NCI-H1092 treated with DMSO at 0.1 percent for 48 hours (cell line): Measurements from ENCODE around the gene CEP164.
A peak's percentile ranks its signal among the peaks of the same experiment; 100 is the strongest.
"Not testable (repeated sequence)": the region's sequence is repeated elsewhere in the genome, so short reads cannot be mapped to it uniquely, and the experiment has no call there.

Source experiments
- DNase-seq: peaks from one replicate; lab custom pipeline; 2025; lab: John Stamatoyannopoulos, UW

Gene CEP164

DNA sequence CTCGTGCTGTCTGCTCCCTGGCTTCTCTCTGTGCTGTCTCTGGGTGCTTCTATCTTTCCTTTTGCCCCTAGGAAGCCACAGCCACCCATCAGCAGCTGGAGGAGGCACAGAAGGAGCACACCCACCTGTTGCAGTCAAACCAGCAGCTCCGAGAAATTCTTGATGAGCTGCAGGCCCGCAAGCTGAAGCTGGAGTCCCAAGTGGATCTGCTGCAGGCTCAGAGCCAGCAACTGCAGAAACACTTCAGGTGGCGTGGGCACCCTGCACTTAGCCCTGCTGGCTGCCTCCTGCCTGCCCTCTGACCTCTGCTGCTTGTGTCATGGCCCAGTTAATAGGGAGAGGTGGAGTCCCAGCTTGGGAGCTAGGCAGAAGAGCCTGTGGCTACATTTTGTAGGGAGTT, 67.8 kb downstream of the CEP164 start:
- DNase-seq = no peak

DNA sequence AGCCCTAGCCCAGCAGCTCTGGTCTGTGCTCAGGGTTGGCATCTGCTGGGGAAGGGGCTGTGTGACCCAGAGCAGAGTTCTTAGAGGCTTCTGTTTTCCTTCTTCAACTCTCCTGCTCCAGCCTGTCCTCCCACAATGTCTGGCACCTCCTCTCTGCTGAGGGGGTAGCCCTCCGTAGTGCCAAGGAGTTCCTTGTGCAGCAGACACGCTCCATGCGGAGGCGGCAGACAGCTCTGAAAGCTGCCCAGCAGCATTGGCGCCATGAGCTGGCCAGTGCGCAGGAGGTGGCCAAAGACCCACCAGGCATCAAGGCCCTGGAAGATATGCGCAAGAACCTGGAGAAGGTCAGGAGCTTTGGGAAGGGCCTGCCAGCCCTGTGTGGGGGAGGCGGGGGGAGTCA, 69.3 kb downstream of the CEP164 start:
- no peak for DNase-seq

DNA sequence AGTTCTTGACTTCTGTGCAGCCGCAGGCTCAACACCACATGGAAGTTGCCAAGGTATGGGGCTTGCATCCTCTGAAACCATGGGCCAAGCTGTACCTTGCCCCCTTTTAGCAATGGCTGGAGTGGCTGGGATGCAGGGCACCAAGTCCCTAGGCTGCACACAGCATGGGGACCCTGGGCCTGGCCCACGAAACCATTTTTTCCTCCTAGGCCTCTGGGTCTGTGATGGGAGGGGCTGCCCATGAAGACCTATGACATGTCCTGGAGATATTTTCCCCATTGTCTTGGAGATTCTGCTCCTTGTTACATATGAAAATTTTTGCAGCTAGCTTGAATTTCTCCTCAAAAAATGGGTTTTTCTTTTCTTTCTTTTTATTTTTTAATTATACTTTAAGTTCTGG, 71.0 kb downstream of the CEP164 start:
- not testable (repeated sequence) for DNase-seq

DNA sequence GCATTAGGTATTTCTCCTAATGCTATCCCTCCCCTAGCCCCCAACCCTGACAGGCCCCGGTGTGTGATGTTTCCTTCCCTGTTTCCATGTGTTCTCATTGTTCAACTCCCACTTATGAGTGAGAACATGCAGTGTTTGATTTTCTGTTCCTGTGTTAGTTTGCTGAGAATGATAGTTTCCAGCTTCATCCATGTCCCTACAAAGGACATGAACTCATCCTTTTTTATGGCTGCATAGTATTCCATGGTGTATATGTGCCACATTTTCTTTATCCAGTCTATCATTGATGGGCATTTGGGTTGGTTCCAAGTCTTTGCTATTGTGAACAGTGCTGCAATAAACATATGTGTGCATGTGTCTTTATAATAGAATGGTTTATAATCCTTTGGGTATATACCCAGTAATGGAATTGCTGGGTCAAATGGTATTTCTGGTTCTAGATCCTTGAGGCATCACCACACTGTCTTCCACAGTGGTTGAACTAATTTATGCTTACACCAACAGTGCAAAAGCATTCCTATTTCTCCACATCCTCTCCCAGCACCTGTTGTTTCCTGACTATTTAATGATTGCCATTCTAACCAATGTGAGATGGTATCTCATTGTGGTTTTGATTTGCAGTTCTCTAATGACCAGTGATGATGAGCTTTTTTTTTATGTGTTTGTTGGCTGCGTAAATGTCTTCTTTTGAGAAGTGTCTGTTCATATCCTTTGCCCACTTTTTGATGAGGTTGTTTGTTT, 71.6 kb downstream of the CEP164 start:
- not testable (repeated sequence) for DNase-seq

DNA sequence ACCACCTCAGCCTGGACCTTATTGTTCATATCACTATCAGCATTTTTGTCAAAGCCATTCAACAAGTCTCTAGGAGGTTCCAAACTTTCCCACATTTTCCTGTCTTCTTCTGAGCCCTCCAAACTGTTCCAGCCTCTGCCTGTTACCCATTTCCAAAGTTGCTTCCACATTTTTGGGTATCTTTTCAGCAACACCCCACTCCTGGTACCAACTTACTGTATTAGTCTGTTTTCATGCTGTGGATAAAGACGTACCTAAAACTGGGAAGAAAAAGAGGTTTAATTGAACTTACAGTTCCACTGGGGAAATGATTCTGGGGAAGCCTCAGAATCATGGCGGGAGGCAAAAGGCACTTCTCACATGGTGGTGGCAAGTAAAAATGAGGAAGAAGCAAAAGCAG, 78.2 kb downstream of the CEP164 start:
- not testable (repeated sequence) for DNase-seq

DNA sequence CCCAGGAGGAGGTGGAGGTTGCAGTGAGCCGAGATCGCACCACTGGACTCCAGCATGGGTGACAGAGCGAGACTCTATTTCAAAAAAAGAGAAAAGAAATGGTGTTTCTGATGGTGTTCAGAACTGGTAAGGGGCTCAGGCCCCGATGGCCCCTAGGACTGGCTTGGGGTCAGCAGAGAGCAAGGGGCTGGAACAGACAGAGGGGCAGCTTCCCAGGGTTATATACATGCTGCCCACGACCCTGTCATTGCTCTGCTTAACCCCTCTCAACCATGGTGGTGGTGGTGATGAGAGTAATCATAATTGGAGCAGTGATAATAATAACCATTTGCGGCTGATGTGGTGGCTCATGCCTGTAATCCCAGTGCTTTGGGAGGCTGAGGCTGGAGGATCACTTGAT, 79.4 kb downstream of the CEP164 start:
- no peak for DNase-seq

DNA sequence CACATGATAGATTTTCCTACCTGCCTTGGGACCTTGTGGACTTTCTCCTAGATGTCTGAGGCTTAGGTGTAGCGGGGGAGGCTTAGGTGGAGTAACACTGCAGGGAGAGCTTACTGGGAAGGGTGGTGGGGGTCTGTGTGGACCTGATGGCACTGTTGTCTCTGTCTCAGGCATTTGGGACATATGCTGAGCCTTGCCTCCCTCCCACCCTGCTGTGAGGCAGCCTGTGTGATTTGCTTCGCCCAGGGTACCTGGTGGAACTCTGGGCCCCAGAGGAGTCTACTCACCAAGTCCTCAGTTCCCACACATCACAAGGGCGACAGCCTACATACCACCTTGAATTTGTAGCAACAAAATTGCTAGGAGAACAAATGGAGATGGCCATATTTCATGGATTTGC, 80.7 kb downstream of the CEP164 start:
- no peak for DNase-seq

DNA sequence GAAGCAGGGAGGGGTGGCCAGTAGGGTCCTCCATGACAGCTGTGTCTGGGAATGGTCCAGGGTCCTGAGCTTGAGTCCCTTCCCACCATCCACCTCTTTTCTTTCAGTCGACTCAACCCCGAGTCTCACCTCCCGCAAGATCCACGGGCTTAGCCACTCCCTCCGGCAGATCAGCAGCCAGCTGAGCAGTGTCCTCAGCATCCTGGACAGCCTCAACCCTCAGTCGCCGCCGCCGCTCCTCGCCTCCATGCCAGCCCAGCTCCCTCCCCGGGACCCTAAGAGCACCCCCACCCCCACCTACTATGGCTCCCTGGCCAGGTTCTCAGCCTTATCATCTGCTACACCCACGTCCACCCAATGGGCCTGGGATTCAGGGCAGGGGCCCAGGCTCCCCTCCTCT, 81.9 kb downstream of the CEP164 start:
- DNase-seq = no peak

DNA sequence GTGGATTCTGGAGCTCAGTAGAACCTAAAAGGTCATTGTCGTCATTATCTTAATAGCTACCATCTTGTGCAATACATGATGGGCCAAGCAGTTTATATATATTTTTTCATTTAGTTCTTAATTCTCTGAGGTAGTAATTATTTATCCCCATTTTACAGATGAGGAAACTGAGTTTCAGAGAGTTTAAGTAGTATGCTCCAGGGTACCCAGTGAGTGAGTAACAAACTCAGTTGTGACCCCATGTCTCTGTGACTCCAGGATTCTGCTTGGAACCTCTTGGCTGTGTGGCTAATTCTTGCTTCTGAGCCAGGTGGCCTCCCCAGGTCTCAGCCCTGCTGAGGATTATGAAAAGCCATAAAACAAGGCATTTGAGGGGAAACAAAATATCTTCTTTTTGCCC, 82.6 kb downstream of the CEP164 start:
- DNase-seq = no peak

DNA sequence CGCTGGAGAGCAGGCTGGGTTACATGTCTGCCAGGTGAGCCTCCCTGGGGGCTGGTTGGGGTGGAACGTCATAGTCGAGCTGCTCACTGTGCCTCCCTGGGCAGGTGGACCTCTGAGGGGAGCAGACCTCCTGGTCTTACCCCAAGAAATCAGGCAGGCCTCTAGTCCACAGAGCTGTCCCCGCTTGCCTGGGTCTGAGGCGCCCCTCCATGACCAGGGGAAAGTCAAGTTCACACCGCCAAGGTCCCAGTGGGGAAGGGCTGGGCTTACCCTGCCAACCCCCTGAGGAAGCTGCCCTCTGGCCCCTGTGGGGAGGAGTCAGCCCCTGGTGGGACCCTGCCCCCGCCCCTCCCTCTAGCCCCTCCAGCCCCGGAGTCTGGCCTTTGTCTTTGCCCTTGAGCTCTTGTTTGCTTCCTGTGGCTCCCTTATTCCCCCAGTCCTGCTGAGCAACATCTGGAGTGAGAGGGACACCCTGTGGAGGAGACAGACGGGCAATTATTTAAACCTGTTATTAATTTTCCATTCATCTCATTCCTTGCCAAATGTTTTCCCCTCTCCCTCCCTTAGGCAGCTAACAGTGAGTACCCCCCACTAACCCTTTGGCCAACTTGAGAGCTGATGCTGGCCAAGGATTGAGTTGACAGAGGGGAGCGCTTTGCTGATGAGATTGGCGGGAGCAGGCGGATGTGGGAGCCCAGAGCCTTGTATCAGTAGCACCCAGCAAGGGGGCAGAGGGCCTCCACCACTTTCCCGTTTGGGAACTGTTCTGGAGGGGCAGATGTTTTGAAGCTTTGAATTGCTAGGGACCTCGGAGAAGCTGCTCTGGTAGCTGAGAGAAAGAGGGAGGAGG, 83.4 kb downstream of the CEP164 start:
- peak; percentile 49 for DNase-seq

DNA sequence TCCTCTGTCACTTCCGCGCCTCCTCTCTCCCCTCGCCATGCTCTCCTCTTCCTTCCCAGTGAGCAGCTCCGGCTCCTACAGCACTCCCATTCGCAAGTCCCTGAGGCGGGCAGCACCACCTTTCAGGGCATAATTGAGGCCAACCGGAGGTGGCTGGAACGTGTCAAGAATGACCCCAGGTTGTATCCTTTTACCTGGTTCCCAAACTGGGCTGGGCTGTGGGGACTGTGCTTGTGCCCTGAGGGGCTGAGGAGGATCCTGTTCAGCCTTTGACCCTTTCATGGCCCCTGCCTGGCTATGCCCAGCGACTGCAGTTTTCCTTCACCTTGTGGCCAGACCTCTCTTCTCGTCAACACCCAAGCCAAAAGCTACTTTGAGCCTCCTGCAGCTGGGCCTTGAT, 84.1 kb downstream of the CEP164 start:
- DNase-seq = no peak

DNA sequence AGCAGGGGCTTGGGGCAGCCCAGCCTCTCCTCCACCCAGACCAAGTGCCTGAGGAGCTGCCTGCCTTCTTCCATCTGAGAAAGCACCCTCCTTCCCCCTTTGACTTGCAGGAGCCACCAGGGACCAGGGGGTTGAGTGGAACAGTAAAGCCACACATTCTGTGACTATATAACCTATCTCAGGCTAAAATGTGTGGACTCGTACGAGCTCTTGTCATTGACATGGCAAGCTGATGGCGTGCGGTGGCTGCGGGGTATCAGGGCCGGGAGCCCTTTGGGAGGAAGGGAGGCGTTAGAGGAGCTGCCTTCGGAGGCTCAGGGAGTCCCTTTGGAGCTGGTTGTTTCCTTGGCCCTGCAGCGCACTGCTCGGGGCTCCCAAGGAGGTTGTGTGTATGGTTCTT, 84.5 kb downstream of the CEP164 start:
- no peak for DNase-seq

DNA sequence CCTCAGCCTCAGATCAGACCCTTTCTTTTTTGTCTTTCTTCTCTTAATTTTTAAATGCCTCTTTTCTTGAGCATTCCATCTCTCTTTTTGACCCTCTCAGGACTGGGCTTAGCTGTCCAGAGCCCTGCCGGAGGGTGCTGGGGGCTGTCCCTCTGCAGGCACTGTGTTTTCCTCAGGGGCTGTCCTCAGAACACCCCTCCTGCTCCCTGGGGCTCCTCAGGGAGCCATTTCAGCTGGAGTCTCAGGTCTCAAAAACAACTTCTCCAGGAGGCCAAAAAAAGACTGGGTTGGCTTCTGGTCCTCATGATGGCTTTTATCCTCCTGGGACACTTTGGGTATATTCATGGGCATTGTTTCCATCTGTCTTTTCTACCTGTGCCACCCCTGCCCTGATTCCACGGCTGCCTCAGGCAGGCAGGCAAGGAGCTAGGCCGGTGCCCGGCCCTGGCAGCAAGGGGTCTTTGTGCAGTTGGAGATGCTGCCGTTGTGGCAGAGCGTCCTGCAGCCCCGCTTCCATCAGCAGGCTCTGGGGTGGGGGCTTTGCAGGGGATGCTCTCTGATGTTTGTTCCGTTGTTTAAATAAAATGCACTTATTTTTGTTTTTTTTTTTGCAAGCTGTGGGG, 85.1 kb downstream of the CEP164 start:
- DNase-seq = no peak

DNA sequence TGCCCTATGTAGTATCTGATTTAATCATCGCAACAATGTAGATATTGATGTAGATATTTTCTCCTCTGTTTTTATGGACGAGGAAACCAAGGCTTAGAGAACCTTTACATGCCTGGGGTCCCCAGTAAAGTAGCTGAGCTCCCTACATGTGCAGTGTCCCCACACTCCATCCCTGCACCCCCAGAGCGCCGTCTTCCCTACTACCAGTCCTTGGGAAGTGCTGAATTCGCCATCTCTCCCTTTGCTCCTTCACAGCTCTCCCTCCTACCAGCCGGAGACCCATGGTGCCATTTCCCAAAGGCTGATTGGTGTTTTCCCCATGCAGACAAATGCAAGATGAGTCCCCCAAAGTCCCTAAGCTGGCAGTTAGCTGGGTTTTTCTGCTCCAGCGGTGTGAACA, 86.0 kb downstream of the CEP164 start:
- DNase-seq = no peak

DNA sequence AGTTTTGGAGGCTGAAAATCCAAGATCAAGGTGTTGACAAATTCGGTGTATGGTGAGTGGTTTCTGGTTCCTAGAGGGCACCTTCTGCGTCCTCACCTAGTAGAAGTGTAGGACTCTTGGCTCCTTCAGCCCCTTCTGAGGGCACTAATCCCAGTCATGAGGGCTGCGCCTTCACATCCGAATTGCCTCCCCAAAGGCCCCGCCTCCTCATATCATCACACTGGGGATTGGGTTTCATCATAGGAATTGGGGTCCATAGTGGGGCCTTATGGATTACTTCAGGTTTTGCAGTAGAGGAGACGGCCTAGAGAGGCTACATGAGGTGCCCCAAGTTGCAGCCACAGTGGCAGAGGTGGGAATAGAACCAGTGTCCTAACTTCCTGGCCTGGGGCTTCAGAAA, 87.1 kb downstream of the CEP164 start:
- DNase-seq = no peak

DNA sequence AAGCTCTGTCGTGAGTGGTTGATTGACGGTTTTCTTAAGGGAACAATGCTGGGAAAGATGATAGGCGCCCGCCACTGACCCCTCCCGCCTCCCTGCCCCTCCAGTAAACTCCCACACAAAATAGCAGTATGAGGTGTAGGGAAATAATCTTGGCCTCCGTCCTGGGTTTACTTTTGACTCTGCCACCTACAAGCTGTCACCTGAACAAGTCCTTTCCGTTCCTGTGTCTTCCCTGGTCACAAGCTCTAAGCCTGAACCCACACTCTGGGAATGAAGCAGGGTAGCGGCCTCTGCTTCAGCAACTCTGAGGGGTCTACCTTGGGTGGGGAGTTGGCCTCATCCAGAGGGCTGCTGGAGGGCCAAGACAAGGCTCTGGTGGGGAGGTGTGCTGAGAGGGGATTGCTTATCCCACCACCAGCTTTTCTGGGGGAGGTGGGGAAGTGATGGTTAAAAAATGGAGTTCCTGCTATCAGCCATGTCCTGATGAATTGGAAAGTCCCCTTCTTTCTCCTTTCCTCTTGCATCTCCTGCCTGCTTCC, 87.8 kb downstream of the CEP164 start:
- DNase-seq = no peak

DNA sequence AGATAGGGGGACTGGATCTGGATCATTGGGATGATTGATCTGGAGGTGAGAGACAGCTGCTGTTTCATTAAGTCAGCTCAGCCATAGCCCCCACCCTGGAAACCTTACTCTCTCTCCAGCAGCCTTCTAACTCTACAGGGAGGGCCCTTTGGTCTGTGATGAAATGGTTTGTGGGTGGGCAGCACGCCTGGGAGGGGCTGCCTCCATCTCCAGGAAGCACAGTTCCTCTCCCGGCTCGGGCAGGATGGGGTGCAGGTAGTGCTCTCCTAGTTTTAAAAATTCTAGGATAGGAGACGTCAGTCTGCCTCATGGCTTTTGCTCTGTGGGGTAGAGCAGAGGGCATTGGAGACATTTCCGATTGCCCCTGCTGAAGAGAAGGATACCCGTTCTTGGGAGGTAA, 89.7 kb downstream of the CEP164 start:
- no peak for DNase-seq

DNA sequence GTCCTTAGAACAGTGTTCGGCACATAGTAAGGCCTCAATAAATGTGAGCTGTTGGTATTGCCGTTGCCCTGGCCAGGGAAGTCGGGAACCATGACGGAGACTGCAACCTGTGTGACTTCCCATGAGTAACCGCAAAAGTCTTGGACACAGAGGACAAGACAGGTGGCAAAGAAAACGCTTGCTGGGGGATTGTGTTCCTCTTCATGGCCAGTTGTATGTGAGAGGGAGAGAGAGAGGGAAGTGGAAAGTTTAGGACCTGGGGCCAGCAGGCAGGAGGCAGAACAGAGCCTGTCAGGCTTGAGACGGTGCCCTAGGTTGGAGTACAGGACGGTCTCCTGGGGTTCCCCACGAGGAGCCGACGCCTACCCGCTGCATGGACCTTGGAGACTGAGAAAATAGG, 90.2 kb downstream of the CEP164 start:
- DNase-seq = no peak

DNA sequence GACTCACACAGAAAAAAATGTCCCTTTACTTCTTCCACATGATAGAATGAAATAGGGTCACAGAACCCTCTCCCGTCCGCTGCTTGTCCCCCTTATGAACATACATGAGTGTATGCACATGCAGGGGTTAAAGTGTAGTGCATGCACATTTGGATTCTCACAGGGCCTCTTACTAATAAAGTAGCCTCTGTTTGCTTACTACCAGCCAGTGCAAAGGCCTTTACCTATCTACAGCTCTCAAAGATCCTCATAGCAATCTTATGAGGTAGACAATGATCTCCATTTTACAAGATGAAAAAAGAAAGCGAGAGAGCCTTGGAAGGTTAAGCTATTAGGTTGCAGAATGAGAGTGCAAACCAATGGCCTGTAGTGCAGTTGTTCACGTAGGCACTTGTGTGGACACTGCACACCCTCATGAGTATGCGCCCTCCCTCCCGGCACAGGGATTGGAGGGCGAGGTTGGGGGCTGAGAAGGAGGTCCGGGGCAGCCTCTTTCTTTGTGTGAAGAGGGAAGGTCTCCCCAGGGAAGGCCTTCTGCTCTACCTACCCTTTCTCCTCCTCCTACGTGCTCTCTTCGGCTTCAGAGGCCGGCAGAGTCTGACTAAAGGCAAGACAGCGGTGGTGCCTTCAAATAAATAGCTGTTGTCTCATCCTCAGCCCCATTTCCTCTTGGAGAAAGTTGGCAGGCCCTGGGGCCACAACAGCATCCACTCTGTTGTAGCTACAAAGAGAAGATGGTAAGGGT, 91.3 kb downstream of the CEP164 start:
- DNase-seq = no peak

DNA sequence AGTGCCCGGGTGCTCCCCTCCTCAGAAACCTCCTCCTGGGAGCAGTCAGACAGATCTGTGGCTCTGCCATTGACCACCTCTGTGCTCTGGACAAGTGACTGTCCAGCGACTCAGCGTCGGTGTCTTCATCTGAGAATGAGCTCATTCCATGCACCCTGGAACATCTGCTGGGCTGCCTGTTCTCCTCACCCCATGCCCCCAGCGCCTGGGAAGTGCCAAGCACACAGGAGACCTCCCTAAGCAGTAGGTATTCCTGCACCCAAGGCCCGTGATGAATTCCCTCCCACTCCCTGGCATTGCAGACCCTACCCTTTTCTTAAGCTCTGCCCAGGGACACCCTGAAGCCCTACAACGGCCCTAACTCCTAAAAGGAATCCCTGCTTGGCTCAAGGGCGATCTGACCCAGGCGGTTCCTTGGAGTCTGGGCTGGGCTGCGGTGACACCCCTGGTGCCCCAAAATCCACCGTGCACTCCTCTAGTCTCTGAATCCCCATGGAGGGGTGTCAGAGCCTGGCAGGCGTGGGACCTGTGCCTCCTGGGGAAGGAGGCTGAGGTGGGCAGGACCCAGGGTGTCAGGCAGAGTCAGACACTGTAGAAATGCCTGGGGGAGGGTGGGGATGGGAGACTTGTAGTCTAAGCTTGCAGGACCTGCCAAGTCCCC, 92.0 kb downstream of the CEP164 start:
- DNase-seq = no peak

DNA sequence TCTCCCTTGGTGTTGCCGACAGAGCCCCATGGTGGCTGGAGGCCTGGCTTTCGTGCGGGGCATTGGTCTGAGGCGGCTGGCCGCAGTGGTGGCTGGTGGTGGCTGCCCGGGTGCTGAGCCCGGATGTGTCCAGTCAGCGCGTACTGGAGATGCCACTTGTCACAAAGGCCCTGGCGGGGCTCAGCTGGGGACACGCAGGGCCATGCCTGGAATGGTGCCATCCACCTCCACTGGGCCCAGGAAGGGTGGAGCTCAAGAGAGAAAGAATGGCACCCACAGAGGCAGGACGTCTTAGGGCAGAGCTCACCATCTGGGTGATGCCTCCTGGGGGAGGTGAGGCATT, 92.5 kb downstream of the CEP164 start:
- no peak for DNase-seq

DNA sequence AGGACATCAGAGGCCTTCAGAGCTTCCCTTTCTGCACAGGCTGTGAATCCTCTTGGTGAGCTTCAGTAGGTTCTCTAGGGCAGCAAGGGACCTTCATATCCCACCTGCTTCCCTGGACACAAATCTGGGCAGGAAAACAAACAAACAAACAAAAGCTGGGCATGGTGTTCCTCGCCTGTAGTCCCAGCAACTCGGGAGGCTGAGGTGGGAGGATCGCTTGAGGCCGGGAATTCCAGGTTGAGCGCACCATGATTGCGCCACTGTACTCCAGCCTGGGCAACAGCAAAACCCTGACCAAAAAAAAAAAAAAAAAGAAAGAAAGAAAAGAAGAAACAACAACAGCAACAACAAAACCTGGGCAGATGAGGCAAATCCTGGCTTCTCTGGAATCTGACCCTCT, 92.9 kb downstream of the CEP164 start:
- DNase-seq = no peak
